GM18519 (cell line): ENCODE measurements around the gene COL3A1.

Source experiments
- ATAC-seq: cut with Tn5 transposase; IDR thresholded peaks from one replicate; pipeline ENCODE4 v1.9.1; 2021; ENCODE audit warnings: mild to moderate bottlenecking, moderate library complexity; ENCODE audit not compliant: unreplicated experiment, low FRiP score

The COL3A1 gene

DNA sequence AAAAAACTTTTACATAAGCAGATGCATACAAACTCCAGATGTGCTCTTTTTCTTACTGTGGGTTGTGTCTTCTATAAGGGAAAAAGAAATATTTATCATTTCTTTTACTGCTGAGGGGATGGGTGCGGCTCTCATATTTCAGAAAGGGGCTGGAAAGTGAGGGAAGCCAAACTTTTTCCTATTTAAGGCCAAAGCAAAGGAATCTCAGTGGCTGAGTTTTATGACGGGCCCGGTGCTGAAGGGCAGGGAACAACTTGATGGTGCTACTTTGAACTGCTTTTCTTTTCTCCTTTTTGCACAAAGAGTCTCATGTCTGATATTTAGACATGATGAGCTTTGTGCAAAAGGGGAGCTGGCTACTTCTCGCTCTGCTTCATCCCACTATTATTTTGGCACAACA is at the start of gene COL3A1:
Gene COL3A1, plus strand, starts transcription at position 210 of the 400 bp plus-strand sequence. Its CDS starts 117 bp downstream, at position 327.
- no peak for ATAC-seq

DNA sequence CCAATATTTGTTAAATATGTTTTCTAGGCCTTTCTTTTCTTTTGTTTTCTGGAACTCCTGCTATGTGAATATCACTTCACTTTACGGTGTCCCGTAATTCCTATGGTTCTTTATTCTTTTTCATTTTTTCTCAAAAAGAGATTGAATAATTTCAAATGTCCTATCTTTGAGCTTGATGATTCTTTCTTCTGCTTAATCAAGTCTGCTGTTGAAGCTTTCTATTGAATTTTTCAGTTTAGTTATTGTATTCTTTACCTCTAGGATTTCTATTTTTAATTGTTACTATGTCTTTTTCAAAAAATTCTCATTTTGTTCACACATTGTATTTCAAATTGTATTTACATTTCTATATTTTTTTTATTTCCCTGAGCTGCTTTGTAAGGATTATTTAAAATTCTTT is 45.5 kb upstream of the COL3A1 start:
- no peak for ATAC-seq

DNA sequence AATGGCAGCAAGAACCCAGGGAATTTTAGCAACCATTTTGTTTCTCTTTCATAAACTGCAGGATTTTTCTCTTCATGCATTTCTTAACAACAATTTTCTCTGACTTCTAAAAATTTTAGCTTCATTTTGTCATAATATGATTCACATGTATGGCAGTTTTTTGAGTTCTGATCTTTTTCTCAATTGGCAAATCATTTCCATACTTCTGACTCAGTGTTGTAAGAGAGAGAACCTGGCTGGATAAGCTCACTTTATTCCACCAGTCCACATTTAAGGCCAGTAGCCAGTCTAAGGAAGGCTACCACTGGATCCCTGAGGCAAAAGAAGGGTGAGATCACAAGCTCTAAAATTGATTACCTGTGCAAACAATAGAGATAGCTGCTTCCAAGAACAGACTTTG is 42.8 kb upstream of the COL3A1 start:
- ATAC-seq: no peak

GRCh38 chr2:188937228-188938220 is 36.6 kb upstream of the COL3A1 start:
- ATAC-seq: no peak

DNA sequence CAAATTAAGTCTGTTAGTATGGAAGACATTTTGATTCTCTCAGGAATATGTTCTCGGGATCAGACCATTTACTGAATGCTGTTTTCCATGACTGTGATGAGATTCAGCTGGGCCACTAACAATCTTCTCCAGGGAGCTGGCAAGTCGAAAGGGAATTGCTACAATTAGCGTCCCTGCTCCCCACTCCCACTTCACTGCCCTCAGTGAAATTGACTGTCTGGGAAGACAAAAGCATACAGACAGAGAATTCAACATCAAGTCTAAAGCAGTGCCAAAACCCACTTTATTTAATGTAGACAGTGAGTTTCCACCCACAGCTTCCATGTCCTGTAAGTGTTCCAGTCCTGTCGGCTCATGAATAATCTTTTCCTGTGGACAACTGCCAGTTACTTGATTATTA is 34.0 kb upstream of the COL3A1 start:
- ATAC-seq: no peak

DNA sequence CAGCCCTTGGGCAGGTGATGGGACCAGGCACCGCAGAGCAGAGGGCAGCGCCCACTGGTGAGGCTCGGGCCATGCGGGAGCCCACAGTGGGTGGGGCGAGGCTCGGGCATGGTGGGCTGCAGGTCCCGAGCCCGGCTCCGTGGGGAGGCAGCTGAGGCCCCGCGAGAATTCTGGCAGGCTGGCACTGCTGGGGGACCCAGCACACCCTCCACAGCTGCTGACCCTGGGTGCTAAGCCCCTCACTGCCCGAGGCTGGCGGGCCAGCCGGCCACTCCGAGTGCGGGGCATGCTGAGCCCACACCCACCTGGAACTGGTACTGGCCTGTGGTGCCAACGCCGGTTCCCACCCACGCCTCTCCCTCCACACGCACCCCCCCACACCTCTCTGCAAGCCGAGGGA is 29.7 kb upstream of the COL3A1 start:
- no peak for ATAC-seq

DNA sequence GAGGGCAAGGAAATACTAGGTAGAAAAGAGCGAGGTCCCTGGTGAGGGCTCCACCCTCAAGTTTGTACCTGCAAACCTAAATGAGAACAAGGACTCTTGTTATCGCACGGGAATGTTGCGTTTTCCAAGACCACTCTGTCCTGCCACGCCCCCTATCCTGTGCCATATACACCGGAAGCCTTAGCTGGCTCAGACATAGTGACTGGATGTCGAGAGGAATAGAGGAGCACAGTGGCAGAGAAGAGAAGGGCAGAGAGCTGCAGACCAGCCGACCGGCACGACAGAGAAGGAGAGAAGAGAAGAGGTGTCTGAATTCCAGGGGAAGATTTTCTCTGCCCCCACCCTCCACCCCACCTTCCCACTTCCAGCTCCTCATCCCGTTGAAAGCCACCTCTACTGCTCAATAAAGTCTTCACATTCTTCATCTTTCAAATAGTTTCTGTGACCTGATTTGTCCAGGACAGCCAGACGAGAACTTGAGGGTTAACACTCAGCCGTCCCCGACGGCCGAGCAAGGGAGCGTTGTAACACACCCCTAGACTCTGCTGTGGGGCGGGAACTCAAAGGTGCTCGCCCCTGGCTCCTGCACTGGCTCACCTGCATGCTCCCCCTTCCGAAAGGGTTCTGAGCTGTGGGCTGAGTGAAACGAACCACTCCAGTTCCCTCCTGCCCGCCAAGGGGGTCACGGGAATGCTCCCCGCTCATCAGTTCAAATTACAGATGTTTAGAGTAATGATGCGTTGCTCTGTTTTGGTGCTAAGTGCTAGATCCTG is 24.9 kb upstream of the COL3A1 start:
- ATAC-seq: no peak

DNA sequence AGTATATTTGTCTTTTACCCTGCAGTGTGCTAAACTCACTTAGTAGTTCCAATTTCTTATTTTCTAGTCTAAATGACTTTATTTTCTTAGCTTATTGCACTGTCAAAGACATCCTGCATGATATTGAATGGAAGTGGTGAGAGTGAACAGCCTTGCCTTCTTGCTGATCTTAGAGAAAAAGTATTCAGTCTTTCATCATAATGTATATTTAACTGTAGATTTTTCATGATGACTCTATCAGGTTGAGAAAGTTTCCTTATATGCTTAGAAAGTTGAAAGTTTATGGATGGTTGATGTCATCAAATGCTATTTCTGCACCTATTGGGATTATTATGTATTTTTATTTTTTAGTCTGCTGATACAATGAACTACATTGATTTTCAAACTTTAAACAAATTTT is 21.3 kb upstream of the COL3A1 start:
- no peak for ATAC-seq

- no peak for ATAC-seq
These were observed 17.9 kb upstream of the COL3A1 start for GRCh38 chr2:188956290-188956689.

- no peak for ATAC-seq
These were observed 17.2 kb upstream of the COL3A1 start for GRCh38 chr2:188956961-188957360.

GRCh38 chr2:188957646-188958045 is 16.5 kb upstream of the COL3A1 start:
- no peak for ATAC-seq

DNA sequence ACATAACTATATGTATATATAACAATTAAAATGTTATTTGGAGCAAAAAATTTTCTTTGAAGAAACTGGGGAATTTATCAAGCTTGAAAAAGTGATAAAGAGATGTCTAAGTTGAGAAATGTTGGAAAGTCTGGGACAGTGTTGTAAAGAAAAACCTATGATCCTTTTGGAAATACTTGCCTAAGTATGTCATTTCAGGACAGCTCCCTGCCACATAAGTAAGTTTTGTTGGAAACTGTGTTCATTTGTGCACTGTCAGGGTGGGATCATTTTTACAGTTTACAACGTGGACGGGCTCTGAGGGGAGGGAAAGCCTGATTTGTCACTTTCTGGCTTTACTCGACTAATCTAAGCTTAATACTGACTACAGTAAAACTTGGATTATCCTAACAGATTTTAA is 10.4 kb upstream of the COL3A1 start:
- ATAC-seq: no peak

DNA sequence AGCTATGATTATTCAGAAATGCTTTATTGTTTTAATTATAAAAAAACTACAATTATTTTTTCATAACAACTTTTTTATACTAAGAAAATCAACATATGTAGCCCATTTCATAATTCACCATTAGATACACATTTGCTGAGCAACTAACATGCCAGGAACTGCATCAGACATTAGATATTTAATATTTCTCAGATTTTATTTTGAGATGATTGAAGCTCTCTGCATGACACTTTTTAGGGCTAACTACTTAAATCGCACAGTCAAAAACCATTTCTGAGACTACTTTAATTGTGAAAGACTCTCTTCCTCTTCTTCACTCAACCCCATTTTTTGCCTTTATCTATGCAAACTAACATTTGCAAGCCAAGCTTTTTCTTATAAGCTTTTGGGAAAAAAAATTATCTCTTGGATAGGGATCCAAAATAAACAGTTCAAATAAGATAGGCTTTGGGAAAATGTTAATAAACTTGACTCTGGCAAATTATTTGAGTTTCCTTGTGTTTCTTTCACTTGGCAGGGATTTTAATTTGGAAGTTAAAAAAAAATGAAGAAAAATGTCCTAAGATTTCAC is 9.1 kb upstream of the COL3A1 start:
- no peak for ATAC-seq

DNA sequence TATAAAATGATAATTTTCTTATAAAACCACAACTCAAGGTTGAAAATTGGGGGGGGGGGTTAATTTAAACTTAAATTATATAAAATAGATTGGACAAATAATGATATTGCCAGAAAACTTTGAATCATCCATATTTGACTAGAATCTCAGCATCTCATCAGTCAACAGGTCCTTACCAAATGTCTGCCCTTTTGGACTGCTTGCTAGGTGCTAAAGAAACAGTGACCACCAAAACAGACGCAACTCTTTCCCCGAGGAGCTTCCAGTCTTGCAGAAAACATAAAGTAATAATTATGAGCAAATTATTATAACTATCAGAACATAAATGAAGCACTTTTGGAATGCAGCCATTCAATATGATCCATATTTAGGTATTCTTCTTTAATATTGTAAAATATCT is 8.6 kb upstream of the COL3A1 start:
- ATAC-seq: no peak

GRCh38 chr2:188966079-188966571 is 8.0 kb upstream of the COL3A1 start:
- no peak for ATAC-seq

GRCh38 chr2:188966728-188967440 is 7.3 kb upstream of the COL3A1 start:
- ATAC-seq: no peak

DNA sequence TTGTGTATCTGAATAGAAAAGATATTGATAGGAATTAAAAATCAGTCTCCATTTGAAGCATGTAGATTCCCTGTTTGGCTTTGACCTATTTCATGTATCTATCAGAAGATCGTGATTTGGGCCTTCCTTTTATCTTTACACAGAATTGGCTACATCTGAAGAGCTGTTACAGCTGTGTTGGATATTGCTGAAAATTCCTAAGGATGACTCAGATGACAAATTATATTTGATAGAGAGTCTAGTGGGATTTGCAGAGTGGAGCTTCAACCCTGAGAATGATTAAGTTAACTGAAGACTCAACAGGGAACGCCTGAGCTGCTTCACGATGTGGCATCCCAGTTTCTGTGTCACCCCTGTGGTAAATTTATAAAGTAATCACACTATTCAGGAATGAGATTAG is 4.9 kb upstream of the COL3A1 start:
- no peak for ATAC-seq

DNA sequence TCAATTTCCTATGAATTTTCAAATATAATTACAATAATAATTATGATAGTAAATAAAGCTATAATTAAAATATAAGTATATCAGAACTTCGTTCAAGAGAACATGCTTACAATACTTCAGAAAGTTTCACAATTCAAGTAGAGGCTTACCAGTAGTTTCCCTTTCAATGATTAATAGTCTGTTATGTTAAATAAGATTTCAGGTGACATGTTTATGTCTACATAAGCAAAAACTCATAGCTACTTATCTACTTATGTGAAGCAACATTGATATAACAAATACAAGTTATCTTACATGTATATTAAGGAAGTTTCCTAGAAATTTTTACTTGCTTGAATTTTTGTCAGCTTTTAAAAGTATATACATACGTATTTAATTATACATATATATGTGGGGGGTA is 4.5 kb upstream of the COL3A1 start:
- ATAC-seq: no peak

DNA sequence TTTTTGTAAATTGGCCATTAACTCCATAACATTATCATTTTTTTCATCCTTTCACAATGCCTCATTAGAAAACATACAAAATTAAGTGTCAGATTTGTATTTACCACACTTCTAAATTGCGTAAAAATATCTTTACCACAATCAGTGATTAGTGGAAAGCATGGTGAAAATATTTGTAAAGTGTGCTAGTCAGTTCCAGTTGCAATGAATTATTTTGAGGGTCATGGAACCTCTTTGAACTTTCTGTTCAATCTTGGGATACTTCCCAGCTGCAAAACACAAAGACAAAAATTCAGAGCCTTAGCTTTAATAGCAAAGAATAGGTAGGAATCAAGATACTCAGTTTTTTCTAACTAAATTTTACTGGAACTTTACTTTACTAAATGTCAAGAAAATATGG is 4.0 kb upstream of the COL3A1 start:
- ATAC-seq: no peak

DNA sequence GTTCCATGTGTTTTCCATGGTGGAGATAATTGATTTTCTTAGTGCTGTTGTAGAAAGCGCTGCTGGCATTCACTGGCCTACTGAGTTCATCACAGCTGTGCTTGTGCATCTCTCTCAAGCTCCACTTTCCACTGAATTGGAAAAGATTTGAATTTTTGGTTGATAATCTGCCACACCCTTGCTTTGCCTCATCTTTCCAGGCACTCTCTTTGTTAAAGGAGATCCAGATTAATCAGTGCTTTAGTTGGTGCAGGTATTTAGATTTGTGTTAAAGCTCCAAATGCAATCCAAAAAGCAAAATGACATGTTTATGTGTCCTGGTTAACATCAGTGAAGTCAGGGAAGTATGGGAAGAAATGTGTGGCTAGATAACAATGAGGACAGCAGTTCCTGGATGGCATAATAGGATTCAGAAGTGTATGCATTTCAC is 2.7 kb upstream of the COL3A1 start:
- ATAC-seq: no peak
